ENCODE results near the gene NIN. TPM values are rescaled to one million over a fixed set of nuclear protein-coding genes. Genes with fewer than 3 reads are reported as not detected.
A peak's percentile ranks its signal among the peaks of the same experiment; 100 is the strongest.

The NIN gene, protein sequence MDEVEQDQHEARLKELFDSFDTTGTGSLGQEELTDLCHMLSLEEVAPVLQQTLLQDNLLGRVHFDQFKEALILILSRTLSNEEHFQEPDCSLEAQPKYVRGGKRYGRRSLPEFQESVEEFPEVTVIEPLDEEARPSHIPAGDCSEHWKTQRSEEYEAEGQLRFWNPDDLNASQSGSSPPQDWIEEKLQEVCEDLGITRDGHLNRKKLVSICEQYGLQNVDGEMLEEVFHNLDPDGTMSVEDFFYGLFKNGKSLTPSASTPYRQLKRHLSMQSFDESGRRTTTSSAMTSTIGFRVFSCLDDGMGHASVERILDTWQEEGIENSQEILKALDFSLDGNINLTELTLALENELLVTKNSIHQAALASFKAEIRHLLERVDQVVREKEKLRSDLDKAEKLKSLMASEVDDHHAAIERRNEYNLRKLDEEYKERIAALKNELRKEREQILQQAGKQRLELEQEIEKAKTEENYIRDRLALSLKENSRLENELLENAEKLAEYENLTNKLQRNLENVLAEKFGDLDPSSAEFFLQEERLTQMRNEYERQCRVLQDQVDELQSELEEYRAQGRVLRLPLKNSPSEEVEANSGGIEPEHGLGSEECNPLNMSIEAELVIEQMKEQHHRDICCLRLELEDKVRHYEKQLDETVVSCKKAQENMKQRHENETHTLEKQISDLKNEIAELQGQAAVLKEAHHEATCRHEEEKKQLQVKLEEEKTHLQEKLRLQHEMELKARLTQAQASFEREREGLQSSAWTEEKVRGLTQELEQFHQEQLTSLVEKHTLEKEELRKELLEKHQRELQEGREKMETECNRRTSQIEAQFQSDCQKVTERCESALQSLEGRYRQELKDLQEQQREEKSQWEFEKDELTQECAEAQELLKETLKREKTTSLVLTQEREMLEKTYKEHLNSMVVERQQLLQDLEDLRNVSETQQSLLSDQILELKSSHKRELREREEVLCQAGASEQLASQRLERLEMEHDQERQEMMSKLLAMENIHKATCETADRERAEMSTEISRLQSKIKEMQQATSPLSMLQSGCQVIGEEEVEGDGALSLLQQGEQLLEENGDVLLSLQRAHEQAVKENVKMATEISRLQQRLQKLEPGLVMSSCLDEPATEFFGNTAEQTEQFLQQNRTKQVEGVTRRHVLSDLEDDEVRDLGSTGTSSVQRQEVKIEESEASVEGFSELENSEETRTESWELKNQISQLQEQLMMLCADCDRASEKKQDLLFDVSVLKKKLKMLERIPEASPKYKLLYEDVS (N-terminal part only)
- 1 to 10 TPM; 1.9 to 4.7 (median 3.8) TPM for polyA plus RNA-seq
- long read RNA-seq, donor 1 = 0 reads
- long read RNA-seq, donor 2 = 0 reads
- long read RNA-seq, donor 3 = 0 reads
- long read RNA-seq, donor 4 = 0 reads
- long read RNA-seq, donor 5 = 0 reads
- long read RNA-seq, donor 6 = 0 reads
- long read RNA-seq, donor 7 = 0 reads
- long read RNA-seq, donor 8 = 0 reads
- long read RNA-seq, donor 9 = 0 reads
- long read RNA-seq, donor 10, partial matches to known transcripts = 0 of 1 reads
- long read RNA-seq, donor 10, other reads (novel, unspliced or antisense) = 0 of 1 reads

DNA sequence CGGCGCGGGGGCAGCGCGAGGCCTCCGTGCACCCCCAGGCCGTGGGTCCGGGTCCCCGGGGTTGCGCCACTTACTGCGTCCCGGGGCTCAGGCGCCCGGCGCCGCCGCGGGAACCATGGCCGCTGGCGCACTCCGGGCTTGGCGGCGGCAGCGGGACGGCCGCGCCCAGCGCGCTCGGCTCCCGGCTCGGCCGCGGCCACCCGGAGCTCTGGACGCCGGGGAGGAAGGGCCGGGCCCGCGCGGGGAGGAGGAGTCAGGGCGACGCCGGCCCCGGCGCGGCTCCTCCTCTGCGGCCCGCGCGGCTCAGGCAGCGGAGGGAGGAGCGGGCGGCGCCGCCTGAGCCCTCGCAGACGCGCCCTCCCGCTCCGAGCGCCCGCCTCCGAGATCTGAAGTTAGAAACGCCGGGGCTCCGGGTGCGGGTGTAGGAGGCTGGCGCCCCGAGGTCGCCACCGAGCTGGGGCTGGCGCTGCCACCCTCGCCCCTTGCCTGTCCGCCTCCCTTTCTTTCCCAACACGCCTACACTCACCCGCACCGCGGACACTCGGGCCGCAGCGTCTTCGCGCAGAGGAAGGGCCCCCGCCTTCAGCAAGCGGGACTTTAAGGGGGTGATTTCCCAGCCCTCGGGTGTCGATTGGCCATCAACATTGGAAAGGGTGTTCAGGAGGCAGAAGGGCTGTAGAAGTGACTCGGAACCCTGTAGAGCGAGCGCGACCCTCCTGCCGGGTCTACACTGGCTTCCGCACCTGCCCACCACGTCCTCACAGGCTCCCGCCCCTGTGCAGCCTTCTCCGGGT is at the start of gene NIN:
Gene NIN (minus strand): TSS at position 231 of the 794 bp plus-strand sequence. CDS start 9,106 bp downstream, outside the sequence.
- no peaks in the 10 kb centered on the region for H3K36me3 ChIP-seq (ENCODE audit: control insufficient read depth in 3 of 3, insufficient read depth in 2 of 3, low read depth in 1 of 3, low read length in 3 of 3)
- DNase-seq = peak; percentile 81 to 83
- H3K9me3 ChIP-seq (ENCODE audit: control insufficient read depth in 2 of 2, insufficient read depth in 1 of 2, low read depth in 1 of 2, low read length in 1 of 2) = no peaks in the 10 kb centered on the region
- H3K4me1 ChIP-seq (ENCODE audit: control insufficient read depth in 3 of 3, insufficient read depth in 2 of 3, low read depth in 1 of 3, low read length in 2 of 3) = peaks cover 0 to 7% (median 0%) of the 10 kb centered on the region in 3 donors
- peaks cover 0 to 74% (median 0%) of the 10 kb centered on the region in 3 donors for H3K27me3 ChIP-seq (ENCODE audit: control insufficient read depth in 3 of 3, insufficient read depth in 3 of 3, low read length in 3 of 3)
- WGBS, 3 donors = 0% methylated on average over 34 to 97 of the region's 97 CpGs
- peak within 1 kb of the TSS; percentile 59 to 87 (median 73) for H3K27ac ChIP-seq (ENCODE audit: low read depth in 1 of 3, low read length in 2 of 3)
- FAIRE-seq = no peak
- peak within 1 kb of the TSS; percentile 69 to 96 (median 73) for H3K4me3 ChIP-seq (ENCODE audit: low read depth in 1 of 3, low read length in 3 of 3)

DNA sequence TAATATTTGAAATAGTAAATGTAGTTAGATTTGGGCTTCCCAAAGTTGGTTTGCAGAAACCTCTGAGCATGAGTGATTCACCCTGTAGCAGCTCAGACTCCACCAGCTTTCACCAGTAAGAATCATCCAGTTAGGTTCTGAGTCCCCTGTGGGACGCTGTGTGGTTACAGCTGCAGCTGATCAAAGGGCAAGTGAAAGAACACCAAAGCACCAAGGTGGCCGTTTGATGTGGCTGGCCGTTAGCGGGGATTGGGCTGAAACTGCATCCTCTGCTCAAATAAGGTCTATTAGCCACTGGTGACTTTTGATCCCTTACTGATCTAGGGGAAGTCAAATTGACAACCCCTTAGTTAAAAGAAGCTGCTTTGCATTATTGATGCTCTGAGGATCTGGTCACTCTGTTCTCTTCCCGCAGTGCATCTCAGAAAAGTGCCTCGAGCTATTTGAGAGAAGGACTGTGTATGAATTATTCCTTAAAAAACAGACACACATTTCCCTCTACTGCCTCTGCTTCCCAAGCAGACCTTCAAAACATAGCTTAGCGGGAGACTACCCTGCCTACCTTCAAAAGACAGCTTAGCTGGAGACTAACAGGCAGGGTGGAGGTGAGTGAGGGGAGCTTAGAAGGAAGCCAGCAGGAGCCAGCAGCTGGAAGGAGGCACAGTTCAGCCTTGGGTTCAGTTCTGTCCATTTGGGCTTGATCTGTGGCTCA is 44.6 kb upstream of the NIN start:
- peaks cover 0 to 3% of the 10 kb centered on the region in 2 donors for H3K9me3 ChIP-seq (ENCODE audit: control insufficient read depth in 2 of 2, insufficient read depth in 1 of 2, low read depth in 1 of 2, low read length in 1 of 2)
- no peak overlapping the region for H3K4me3 ChIP-seq (ENCODE audit: low read depth in 1 of 3, low read length in 3 of 3)
- H3K4me1 ChIP-seq (ENCODE audit: control insufficient read depth in 3 of 3, insufficient read depth in 2 of 3, low read depth in 1 of 3, low read length in 2 of 3) = peaks cover 0 to 2% (median 0%) of the 10 kb centered on the region in 3 donors
- H3K36me3 ChIP-seq (ENCODE audit: control insufficient read depth in 3 of 3, insufficient read depth in 2 of 3, low read depth in 1 of 3, low read length in 3 of 3) = no peaks in the 10 kb centered on the region
- DNase-seq (no peak), FAIRE-seq (no peak)
- peaks cover 0 to 48% (median 7%) of the 10 kb centered on the region in 3 donors for H3K27me3 ChIP-seq (ENCODE audit: control insufficient read depth in 3 of 3, insufficient read depth in 3 of 3, low read length in 3 of 3)
- H3K27ac ChIP-seq (ENCODE audit: low read depth in 1 of 3, low read length in 2 of 3) = no peak overlapping the region
- 21 to 41% (median 30%) methylated on average over 7 of the region's 7 CpGs for WGBS, 3 donors

DNA sequence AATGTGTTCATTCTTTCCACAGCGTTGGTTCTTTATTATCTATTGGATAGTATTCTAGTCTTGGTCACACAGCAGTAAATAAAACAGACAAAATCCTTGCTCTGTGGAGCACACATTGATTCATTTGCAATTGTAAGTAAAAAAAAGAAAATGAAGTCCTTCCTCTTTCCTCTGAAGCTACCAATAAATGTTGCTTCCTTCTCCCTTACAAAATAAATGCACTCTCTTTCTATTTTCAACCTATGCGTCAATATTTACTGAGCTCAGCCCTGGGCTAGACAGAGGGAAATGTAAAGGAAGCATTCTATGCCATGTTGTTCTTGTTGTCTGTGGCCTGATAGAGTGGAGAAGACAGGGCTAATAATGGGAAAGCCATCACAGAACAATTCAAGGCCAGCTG is 43.8 kb upstream of the NIN start:
- FAIRE-seq (no peak), DNase-seq (no peak)
- no peaks in the 10 kb centered on the region for H3K36me3 ChIP-seq (ENCODE audit: control insufficient read depth in 3 of 3, insufficient read depth in 2 of 3, low read depth in 1 of 3, low read length in 3 of 3)
- WGBS, 3 donors = 31 to 58% (median 39%) methylated on average over 2 of the region's 2 CpGs
- H3K9me3 ChIP-seq (ENCODE audit: control insufficient read depth in 2 of 2, insufficient read depth in 1 of 2, low read depth in 1 of 2, low read length in 1 of 2) = peaks cover 0 to 3% of the 10 kb centered on the region in 2 donors
- peaks cover 0 to 2% (median 0%) of the 10 kb centered on the region in 3 donors for H3K4me1 ChIP-seq (ENCODE audit: control insufficient read depth in 3 of 3, insufficient read depth in 2 of 3, low read depth in 1 of 3, low read length in 2 of 3)
- no peak overlapping the region for H3K4me3 ChIP-seq (ENCODE audit: low read depth in 1 of 3, low read length in 3 of 3)
- H3K27me3 ChIP-seq (ENCODE audit: control insufficient read depth in 3 of 3, insufficient read depth in 3 of 3, low read length in 3 of 3) = peaks cover 0 to 46% (median 7%) of the 10 kb centered on the region in 3 donors
- H3K27ac ChIP-seq (ENCODE audit: low read depth in 1 of 3, low read length in 2 of 3) = no peak overlapping the region

DNA sequence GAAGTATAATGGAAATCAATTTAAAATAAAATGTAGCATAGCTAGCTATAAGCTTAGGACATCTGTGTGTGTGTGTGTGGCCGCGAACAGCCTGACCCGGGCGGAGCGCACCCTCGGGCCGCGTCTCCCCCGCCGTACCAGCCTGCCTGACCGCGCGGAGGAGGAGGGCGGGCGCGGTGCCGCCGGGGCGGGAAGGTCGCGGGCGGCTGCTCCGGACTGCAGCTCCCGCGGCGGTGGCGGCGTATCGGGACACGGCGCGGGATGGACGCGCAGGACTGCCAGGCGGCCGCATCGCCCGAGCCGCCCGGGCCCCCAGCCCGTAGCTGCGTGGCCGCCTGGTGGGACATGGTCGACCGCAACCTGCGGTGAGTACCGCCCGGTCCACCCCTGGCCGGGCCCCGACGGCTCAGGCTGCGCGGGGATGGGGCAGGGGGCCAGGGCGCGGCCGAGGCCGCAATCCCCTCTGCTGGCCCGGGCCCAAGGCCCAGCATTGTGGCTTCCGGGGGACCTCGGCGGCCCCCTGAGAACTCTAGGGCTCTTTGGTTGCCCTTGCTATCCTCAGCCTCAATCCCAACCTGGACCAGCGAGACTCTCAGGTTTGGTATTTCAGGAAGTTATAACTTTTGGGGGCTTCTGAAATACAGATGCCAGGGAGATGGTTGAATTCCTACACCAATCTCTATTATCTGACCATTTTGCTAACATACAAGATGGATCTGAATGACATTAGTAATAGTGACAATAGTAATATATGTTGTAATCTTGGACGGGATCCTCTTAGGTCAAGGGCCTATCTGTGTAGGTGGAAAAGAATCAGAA is 41.2 kb upstream of the NIN start, which contains the start of gene ABHD12B:
Gene ABHD12B (plus strand): TSS at position 140 of the 819 bp plus-strand sequence. CDS start 122 bp downstream, at position 262.
- H3K9me3 ChIP-seq (ENCODE audit: control insufficient read depth in 2 of 2, insufficient read depth in 1 of 2, low read depth in 1 of 2, low read length in 1 of 2) = no peaks in the 10 kb centered on the region
- peaks cover 0 to 39% (median 2%) of the 10 kb centered on the region in 3 donors for H3K27me3 ChIP-seq (ENCODE audit: control insufficient read depth in 3 of 3, insufficient read depth in 3 of 3, low read length in 3 of 3)
- WGBS, 3 donors = 8 to 20% (median 19%) methylated on average over 33 to 63 of the region's 63 CpGs
- H3K27ac ChIP-seq (ENCODE audit: low read depth in 1 of 3, low read length in 2 of 3) = no peak within 1 kb of the TSS
- peaks cover 0 to 2% (median 0%) of the 10 kb centered on the region in 3 donors for H3K4me1 ChIP-seq (ENCODE audit: control insufficient read depth in 3 of 3, insufficient read depth in 2 of 3, low read depth in 1 of 3, low read length in 2 of 3)
- no peak for FAIRE-seq
- no peaks in the 10 kb centered on the region for H3K36me3 ChIP-seq (ENCODE audit: control insufficient read depth in 3 of 3, insufficient read depth in 2 of 3, low read depth in 1 of 3, low read length in 3 of 3)
- peak in 1 of 2 donors; percentile 12 for DNase-seq
- no peak within 1 kb of the TSS for H3K4me3 ChIP-seq (ENCODE audit: low read depth in 1 of 3, low read length in 3 of 3)

DNA sequence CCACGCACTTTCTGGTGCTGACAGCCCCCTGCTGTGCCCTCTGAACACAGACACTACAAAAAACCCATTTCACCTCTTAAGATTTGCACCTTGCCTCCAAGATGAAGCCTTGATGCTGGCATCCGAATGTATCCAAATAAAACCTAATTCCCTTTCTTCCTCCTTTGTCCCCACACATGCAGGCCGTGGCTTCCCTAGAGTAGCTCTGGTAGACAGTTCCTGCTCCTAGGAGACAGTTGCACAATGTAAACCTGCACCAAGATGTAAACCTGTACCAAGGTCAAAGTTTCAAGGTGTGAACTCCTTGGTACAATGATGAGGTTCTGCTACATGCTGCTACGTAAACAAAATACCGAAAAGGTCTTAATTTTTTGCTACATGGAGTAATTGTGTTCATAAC is 40.3 kb upstream of the NIN start:
- Histone ChIP-seq H3K27ac (ENCODE audit: low read depth in 1 of 3, low read length in 2 of 3) (no peak overlapping the region), H3K4me1 (ENCODE audit: control insufficient read depth in 3 of 3, insufficient read depth in 2 of 3, low read depth in 1 of 3, low read length in 2 of 3) (peaks cover 0 to 2% (median 0%) of the 10 kb centered on the region in 3 donors), H3K9me3 (ENCODE audit: control insufficient read depth in 2 of 2, insufficient read depth in 1 of 2, low read depth in 1 of 2, low read length in 1 of 2) (no peaks in the 10 kb centered on the region), H3K36me3 (ENCODE audit: control insufficient read depth in 3 of 3, insufficient read depth in 2 of 3, low read depth in 1 of 3, low read length in 3 of 3) (no peaks in the 10 kb centered on the region), H3K4me3 (ENCODE audit: low read depth in 1 of 3, low read length in 3 of 3) (no peak overlapping the region), H3K27me3 (ENCODE audit: control insufficient read depth in 3 of 3, insufficient read depth in 3 of 3, low read length in 3 of 3) (peaks cover 0 to 40% (median 2%) of the 10 kb centered on the region in 3 donors)
- peak; percentile 58 to 70 for DNase-seq
- WGBS, 3 donors = 37 to 73% (median 55%) methylated on average over 5 of the region's 5 CpGs
- FAIRE-seq = no peak

DNA sequence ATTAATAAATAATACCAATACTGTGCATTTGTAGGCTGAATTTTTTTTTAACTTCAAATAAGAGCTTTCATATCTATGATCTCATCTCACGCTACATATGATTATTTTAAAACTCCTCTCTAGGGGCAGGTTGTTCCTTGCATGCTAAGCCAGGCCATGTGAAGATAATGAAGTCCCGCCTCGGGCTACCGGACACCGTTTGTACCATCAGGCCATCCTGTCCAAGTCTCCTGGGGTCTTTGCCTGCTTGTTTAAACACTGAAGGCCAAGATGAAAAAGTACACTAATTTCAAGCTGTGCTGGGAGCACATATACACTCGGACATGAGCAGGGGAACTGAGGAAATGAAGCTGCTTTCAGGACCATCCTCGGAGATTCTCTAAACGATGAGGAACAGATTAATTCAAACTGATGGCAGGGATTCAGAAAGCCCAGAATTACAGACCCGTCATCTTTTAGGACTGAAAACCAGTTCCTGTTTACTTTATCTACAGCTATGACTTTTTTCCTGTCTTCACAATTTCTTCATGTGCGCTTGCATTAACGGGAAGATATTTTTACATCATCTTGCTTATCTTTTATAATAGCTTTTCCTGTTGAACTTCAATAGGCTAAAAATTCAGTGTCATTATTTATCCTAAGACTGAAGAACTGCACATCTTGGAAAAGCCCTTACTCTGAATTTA is 34.6 kb upstream of the NIN start:
- no peaks in the 10 kb centered on the region for H3K4me1 ChIP-seq (ENCODE audit: control insufficient read depth in 3 of 3, insufficient read depth in 2 of 3, low read depth in 1 of 3, low read length in 2 of 3)
- 53 to 74% (median 67%) methylated on average over 11 of the region's 11 CpGs for WGBS, 3 donors
- H3K9me3 ChIP-seq (ENCODE audit: control insufficient read depth in 2 of 2, insufficient read depth in 1 of 2, low read depth in 1 of 2, low read length in 1 of 2) = no peaks in the 10 kb centered on the region
- DNase-seq (no peak), FAIRE-seq (no peak)
- no peaks in the 10 kb centered on the region for H3K36me3 ChIP-seq (ENCODE audit: control insufficient read depth in 3 of 3, insufficient read depth in 2 of 3, low read depth in 1 of 3, low read length in 3 of 3)
- H3K27ac ChIP-seq (ENCODE audit: low read depth in 1 of 3, low read length in 2 of 3) = no peak overlapping the region
- no peak overlapping the region for H3K4me3 ChIP-seq (ENCODE audit: low read depth in 1 of 3, low read length in 3 of 3)
- H3K27me3 ChIP-seq (ENCODE audit: control insufficient read depth in 3 of 3, insufficient read depth in 3 of 3, low read length in 3 of 3) = peaks cover 0 to 2% (median 0%) of the 10 kb centered on the region in 3 donors
